B cell (primary cell): Measurements from ENCODE around the gene SMAD9. TPM values are rescaled to one million over a fixed set of nuclear protein-coding genes. Genes with fewer than 3 reads are reported as not detected.

Source experiments
- ATAC-seq: fragments of 200-7000 bp; cut with Tn5 transposase; one replicate; pipeline ENCODE4 v1.10.0; 2021; ENCODE audit warnings: low read depth, mild to moderate bottlenecking, moderate number of reproducible peaks, moderate library complexity
- CTCF ChIA-PET: fragments of 350-600 bp; sonication (Branson Sonifier 250); formaldehyde crosslinking; loops from one replicate; lab custom pipeline; 2021; ENCODE audit warnings: antibody characterized with exemption, inconsistent platforms; lab: Charles Lee
- POLR2A ChIA-PET: fragments of 350-600 bp; sonication (Branson Sonifier 250); formaldehyde crosslinking; loops from one replicate; lab custom pipeline; 2021; ENCODE audit warnings: antibody characterized with exemption; lab: Charles Lee
- DNase-seq: peaks from one replicate; pipeline ENCODE4 v3.0.0; 2013
- H2AFZ ChIP-seq: 2 replicates; pipeline ENCODE4 v1.6.1; 2012; ENCODE audit warnings: mild to moderate bottlenecking, low read depth, low read length; ENCODE audit not compliant: insufficient read depth, poor library complexity, severe bottlenecking
- H3K27ac ChIP-seq, 2 donors: 1 replicate in 1 of 2; 2 replicates in 1 of 2; pipeline ENCODE4 v1.5.1; 2012 to 2013; ENCODE audit warnings: low read length in 2 of 2, mild to moderate bottlenecking in 2 of 2, moderate library complexity in 1 of 2
- H3K27me3 ChIP-seq, 4 experiments: fragments of 200-600 bp in 1 of 4; sonication (generic) in 1 of 4; replicated peaks in 1 of 4; 1 replicate in 2 of 4; 2 replicates in 2 of 4; pipeline versions ENCODE4 v1.6.1 to v1.7.0; 2013 to 2016; ENCODE audit warnings: low read length in 3 of 4, mild to moderate bottlenecking in 2 of 4, mixed read lengths in 1 of 4, moderate library complexity in 1 of 4; ENCODE audit not compliant: insufficient read depth in 4 of 4, control insufficient read depth in 3 of 4; ENCODE audit errors: control extremely low read depth in 1 of 4
- H3K36me3 ChIP-seq, 2 experiments: replicated peaks in 1 of 2; 1 replicate in 1 of 2; 2 replicates in 1 of 2; pipeline versions ENCODE4 v1.6.1 to v1.7.1; 2013; ENCODE audit warnings: low read length in 1 of 2; ENCODE audit not compliant: insufficient read depth in 2 of 2, control insufficient read depth in 1 of 2; ENCODE audit errors: control extremely low read depth in 1 of 2, extremely low read depth in 1 of 2
- H3K4me1 ChIP-seq, 2 donors: fragments of 200-600 bp in 1 of 2; sonication (generic) in 1 of 2; 1 replicate in 1 of 2; 2 replicates in 1 of 2; pipeline versions ENCODE4 v1.5.1 to v1.6.1; 2013 to 2017; ENCODE audit warnings: low read length in 2 of 2; ENCODE audit not compliant: control insufficient read depth in 2 of 2, insufficient read depth in 2 of 2
- H3K4me2 ChIP-seq: replicated peaks from 2 replicates; pipeline ENCODE3; 2012; ENCODE audit warnings: mild to moderate bottlenecking, low read depth, low read length; ENCODE audit not compliant: poor library complexity, severe bottlenecking
- H3K4me3 ChIP-seq, 5 experiments: fragments of 200-600 bp in 1 of 5; sonication (generic) in 1 of 5; 1 replicate in 3 of 5; 2 replicates in 2 of 5; pipeline versions ENCODE4 v1.5.1 to v1.7.0; 2011 to 2016; ENCODE audit warnings: low read length in 4 of 5, mild to moderate bottlenecking in 4 of 5, low read depth in 2 of 5, control low read depth in 1 of 5, moderate library complexity in 1 of 5; ENCODE audit not compliant: insufficient read depth in 1 of 5; ENCODE audit errors: control extremely low read depth in 1 of 5, extremely low read depth in 1 of 5
- H3K79me2 ChIP-seq: fragments of 200-600 bp; sonication (generic); one replicate; pipeline ENCODE4 v1.6.0; 2016; ENCODE audit warnings: low read length; ENCODE audit not compliant: control insufficient read depth, insufficient read depth
- H3K9ac ChIP-seq: fragments of 200-600 bp; sonication (generic); 2 replicates; pipeline ENCODE4 v1.6.1; 2017; ENCODE audit warnings: mild to moderate bottlenecking, low read length, moderate library complexity
- H3K9me3 ChIP-seq, 3 donors: one replicate each; pipeline versions ENCODE4 v1.6.1 to v1.7.1; 2013; ENCODE audit warnings: low read length in 2 of 3; ENCODE audit not compliant: control insufficient read depth in 2 of 3, insufficient read depth in 1 of 3; ENCODE audit errors: control extremely low read depth in 1 of 3
- H4K20me1 ChIP-seq: 2 replicates; pipeline ENCODE4 v1.6.0; 2012; ENCODE audit warnings: mild to moderate bottlenecking, low read length; ENCODE audit not compliant: insufficient read depth, control insufficient read depth, poor library complexity, severe bottlenecking
- H3K27ac Mint-ChIP-seq: one replicate; pipeline ENCODE4 v1.8.0; 2021; ENCODE audit warnings: mixed read lengths
- H3K27me3 Mint-ChIP-seq: one replicate; pipeline ENCODE4 v1.8.0; 2021; ENCODE audit warnings: mixed read lengths
- H3K4me1 Mint-ChIP-seq: one replicate; pipeline ENCODE4 v1.8.0; 2021; ENCODE audit warnings: mixed read lengths
- H3K4me3 Mint-ChIP-seq: one replicate; pipeline ENCODE4 v1.8.0; 2021; ENCODE audit warnings: mixed read lengths
- H3K9me3 Mint-ChIP-seq: one replicate; pipeline ENCODE4 v1.8.0; 2022; ENCODE audit warnings: mixed read lengths; ENCODE audit not compliant: insufficient read depth
- CTCF ChIP-seq: fragments of 200-600 bp; IDR thresholded peaks from one replicate; pipeline ENCODE4 v1.8.0; 2022; ENCODE audit warnings: antibody characterized with exemption, mild to moderate bottlenecking
- EZH2 ChIP-seq: IDR thresholded peaks from 2 replicates; pipeline ENCODE4 v1.6.1; 2012; ENCODE audit warnings: borderline replicate concordance, low read depth, mild to moderate bottlenecking, moderate library complexity, low read length; ENCODE audit not compliant: insufficient read depth, poor library complexity, severe bottlenecking
- WGBS: methylation state at CpG from one replicate; pipeline ENCODE4 v1.1.5; 2013; ENCODE audit warnings: missing lambda C conversion rate; ENCODE audit not compliant: insufficient coverage; 5-methylcytosine and 5-hydroxymethylcytosine counted together
- intact Hi-C: fragments of 100-400 bp; cut with micrococcal nuclease; formaldehyde crosslinking; loops from one replicate; pipeline ENCODE4 v1.10.0; 2022
- polyA plus RNA-seq: library from polyadenylated mRNA; depleted of rRNA; stranded (reverse); fragments of >200 nt; gene quantifications from 2 replicates; pipeline ENCODE4 v1.2.3, GENCODE V29; 2012
- total RNA-seq, 2 donors: library from RNA; stranded (reverse); fragments of 120-200 nt in 1 of 2; gene quantifications; 1 replicate in 1 of 2; 2 replicates in 1 of 2; pipeline versions ENCODE4 v1.2.3 to v1.2.4, GENCODE V29; 2013 to 2022

Gene SMAD9
- total and polyA plus RNA-seq, 2 donors (not counting 1 experiment from before 2014, with no cell fraction given), result not detected

GRCh38 chr13:36879218-36879938, 40.7 kb downstream of the SMAD9 start:
- no peaks in the 10 kb centered on the region for H3K4me1 Mint-ChIP-seq
- no peak overlapping the region for H3K27ac Mint-ChIP-seq
- no peak overlapping the region for H2AFZ ChIP-seq
- H3K4me2 ChIP-seq, result no peak overlapping the region
- no peaks in the 10 kb centered on the region for H3K36me3 ChIP-seq
- no peaks in the 10 kb centered on the region for H3K79me2 ChIP-seq
- DNase-seq (no peak), ATAC-seq (no peak)
- H3K4me3 ChIP-seq, result no peak overlapping the region
- TF ChIP-seq EZH2 (no peak), CTCF (no peak)
- no peaks in the 10 kb centered on the region for H3K9me3 ChIP-seq
- intact Hi-C loops, result no loop called here
- peaks cover 4% of the 10 kb centered on the region for H3K27me3 Mint-ChIP-seq
- POLR2A ChIA-PET, result no interaction called here
- H3K9ac ChIP-seq, result no peak overlapping the region
- H3K4me1 ChIP-seq, result no peaks in the 10 kb centered on the region
- no peak overlapping the region for H3K27ac ChIP-seq
- H4K20me1 ChIP-seq, result no peaks in the 10 kb centered on the region
- no peaks in the 10 kb centered on the region for H3K27me3 ChIP-seq
- H3K9me3 Mint-ChIP-seq, result no peaks in the 10 kb centered on the region
- CTCF ChIA-PET, result no interaction called here
- H3K4me3 Mint-ChIP-seq, result no peak overlapping the region
- 94% methylated on average over 30 of the region's 34 CpGs for WGBS

- Histone ChIP-seq H3K4me1 (no peaks in the 10 kb centered on the region), H3K27me3 (peaks cover 0 to 2% (median 0%) of the 10 kb centered on the region in 4 experiments), H3K79me2 (no peaks in the 10 kb centered on the region), H3K27ac (no peak overlapping the region), H3K36me3 (no peaks in the 10 kb centered on the region), H3K4me2 (no peak overlapping the region), H3K9ac (no peak overlapping the region), H3K4me3 (no peak overlapping the region), H3K9me3 (no peaks in the 10 kb centered on the region), H2AFZ (no peak overlapping the region), H4K20me1 (no peaks in the 10 kb centered on the region)
- no peak overlapping the region for H3K4me3 Mint-ChIP-seq
- intact Hi-C loops, result no loop called here
- ChIA-PET POLR2A (no interaction called here), CTCF (no interaction called here)
- H3K9me3 Mint-ChIP-seq, result no peaks in the 10 kb centered on the region
- 87% methylated on average over 2 of the region's 4 CpGs for WGBS
- ATAC-seq (no peak), DNase-seq (no peak)
- H3K4me1 Mint-ChIP-seq, result no peaks in the 10 kb centered on the region
- H3K27me3 Mint-ChIP-seq, result peaks cover 19% of the 10 kb centered on the region
- TF ChIP-seq CTCF (no peak), EZH2 (no peak)
- H3K27ac Mint-ChIP-seq, result no peak overlapping the region
Measured at GRCh38 chr13:36875961-36876360, 44.1 kb downstream of the SMAD9 start.
